ENCODE measurements around the gene FRAT2. TPM values are rescaled to one million over a fixed set of nuclear protein-coding genes. Genes with fewer than 3 reads are reported as not detected.

The FRAT2 gene
- total RNA-seq, 1 experiment from 2014 or later, result 4.7 TPM

DNA sequence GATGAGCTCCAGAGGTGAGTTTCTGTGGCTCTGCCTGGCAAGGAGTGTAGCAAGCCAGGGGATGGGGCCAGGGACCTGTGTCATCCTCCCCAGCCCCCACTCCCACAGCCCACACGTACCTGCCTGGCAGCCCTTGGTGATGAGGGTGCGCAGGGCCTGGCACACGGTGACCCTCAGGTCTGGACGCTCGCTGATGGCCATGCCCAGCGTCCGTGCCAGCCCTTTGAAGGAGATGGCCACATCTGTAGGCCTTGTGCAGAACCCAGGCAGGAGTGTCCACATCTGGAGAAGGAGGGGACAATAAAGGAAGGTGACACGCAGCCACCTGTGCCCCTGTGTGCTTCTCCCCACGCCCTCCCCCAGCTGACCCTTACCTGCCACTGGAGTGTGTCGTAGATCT, 38.9 kb upstream of the FRAT2 start:
- intact Hi-C loops (cut with micrococcal nuclease; ENCODE audit: unreplicated experiment), result no loop called here
- H3K36me3 ChIP-seq (ENCODE audit: insufficient read depth, low read length, poor library complexity, severe bottlenecking), result peaks cover 37% of the 10 kb centered on the region

DNA sequence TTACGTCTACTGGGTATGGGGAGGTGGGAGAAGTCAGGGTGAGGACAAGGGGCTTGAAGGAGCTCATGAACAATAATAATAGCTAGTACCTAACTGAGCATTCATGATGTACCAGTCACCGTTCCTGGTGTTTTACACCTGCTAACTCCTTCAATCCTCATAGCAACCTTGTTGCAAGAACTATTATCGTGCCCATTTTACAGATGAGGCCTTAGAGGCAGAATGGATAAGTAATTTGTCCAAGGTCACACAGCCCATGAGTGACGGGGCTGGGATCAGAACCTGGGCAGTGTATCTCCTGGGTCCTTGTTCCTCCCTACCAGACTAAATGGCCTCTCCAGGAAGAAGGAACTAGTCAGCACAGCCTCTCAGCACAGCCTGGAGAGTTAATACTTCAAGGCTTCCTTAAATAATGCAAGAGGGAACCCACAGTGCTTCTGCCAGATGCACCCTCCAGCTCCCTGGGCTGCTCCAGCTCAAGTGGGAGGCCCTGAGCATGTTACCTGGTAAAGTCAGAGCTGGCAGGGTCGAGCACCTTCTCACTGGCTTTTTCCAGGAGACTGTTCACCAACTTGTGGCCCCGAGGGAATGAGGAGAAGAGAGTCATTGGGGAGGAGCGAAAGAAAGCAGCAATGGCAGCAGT, 37.8 kb upstream of the FRAT2 start:
- H3K36me3 ChIP-seq (ENCODE audit: insufficient read depth, low read length, poor library complexity, severe bottlenecking), result peaks cover 37% of the 10 kb centered on the region
- no TSS peak for BruUV-seq (replicated peaks)
- no peaks in the 10 kb centered on the region for H3K27me3 ChIP-seq (replicated peaks; ENCODE audit: insufficient read depth, low read depth, low read length, poor library complexity)
- no peak for DNase-seq (ENCODE audit: low spot score)
- no peaks in the 10 kb centered on the region for H3K9me3 ChIP-seq (ENCODE audit: low read depth, low read length, poor library complexity, severe bottlenecking)
- H3K27ac ChIP-seq (ENCODE audit: low read depth, low read length, poor library complexity, severe bottlenecking), result no peak overlapping the region
- no peak for TF ChIP-seq CTCF (conservative IDR thresholded peaks at IDR 0.05; ENCODE audit: low read depth, low read length)
- no peak for TF ChIP-seq EZH2 (IDR thresholded peaks at IDR 0.05; ENCODE audit: borderline replicate concordance, low read depth, low read length, poor library complexity, severe bottlenecking)
- intact Hi-C loops (cut with micrococcal nuclease; ENCODE audit: unreplicated experiment), result no loop called here
- CTCF ChIA-PET, result interaction anchor here (0.5 kb wide), 1 partner anchor 53 kb away, joined by 3 read pairs; no protein-coding TSS in a partner anchor
- no peaks in the 10 kb centered on the region for H3K4me1 ChIP-seq (ENCODE audit: insufficient read depth, low read length, poor library complexity, severe bottlenecking)
- POLR2A ChIA-PET (ENCODE audit: low non-redundant PET), result interaction anchor here (0.6 kb wide), 1 partner anchor 20 kb away, joined by 13 read pairs; no protein-coding TSS in a partner anchor
- H3K4me3 ChIP-seq (ENCODE audit: low read depth, low read length, poor library complexity, severe bottlenecking), result no peak overlapping the region

More for the DNA sequence above, 38.9 kb upstream of the FRAT2 start:
- TF ChIP-seq CTCF (conservative IDR thresholded peaks at IDR 0.05; ENCODE audit: low read depth, low read length), result no peak
- TF ChIP-seq EZH2 (IDR thresholded peaks at IDR 0.05; ENCODE audit: borderline replicate concordance, low read depth, low read length, poor library complexity, severe bottlenecking), result no peak
- H3K27ac ChIP-seq (ENCODE audit: low read depth, low read length, poor library complexity, severe bottlenecking), result no peak overlapping the region
- no peak for DNase-seq (ENCODE audit: low spot score)
- H3K4me1 ChIP-seq (ENCODE audit: insufficient read depth, low read length, poor library complexity, severe bottlenecking), result no peaks in the 10 kb centered on the region
- no peak overlapping the region for H3K4me3 ChIP-seq (ENCODE audit: low read depth, low read length, poor library complexity, severe bottlenecking)
- CTCF ChIA-PET, result interaction anchor here (0.5 kb wide), 1 partner anchor 146 kb away, joined by 4 read pairs; no protein-coding TSS in a partner anchor
- no TSS peak for BruUV-seq (replicated peaks)
- H3K27me3 ChIP-seq (replicated peaks; ENCODE audit: insufficient read depth, low read depth, low read length, poor library complexity), result no peaks in the 10 kb centered on the region
- POLR2A ChIA-PET (ENCODE audit: low non-redundant PET), result no interaction called here
- H3K9me3 ChIP-seq (ENCODE audit: low read depth, low read length, poor library complexity, severe bottlenecking), result no peaks in the 10 kb centered on the region

DNA sequence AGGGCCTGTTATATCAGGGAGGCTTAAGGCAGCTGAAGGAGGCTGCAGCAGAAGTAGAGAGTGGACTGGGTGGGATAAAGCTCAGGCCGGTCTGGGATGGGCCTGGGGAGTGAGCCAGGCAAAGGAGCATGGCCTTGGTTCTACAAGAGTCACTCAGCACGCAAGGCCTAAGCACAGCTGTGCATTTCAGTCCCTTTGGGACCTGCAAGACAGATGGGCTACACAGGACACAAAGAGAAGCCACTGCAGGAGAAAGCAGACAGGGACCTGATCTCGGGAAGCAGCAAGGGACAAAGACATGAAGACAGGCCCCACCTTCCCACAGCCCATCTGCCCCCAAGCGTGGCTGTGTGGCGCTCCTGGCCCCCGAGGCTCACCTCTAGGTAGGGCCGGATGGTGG, 37.2 kb upstream of the FRAT2 start:
- no peak for DNase-seq (ENCODE audit: low spot score)
- Histone ChIP-seq H3K27me3 (replicated peaks; ENCODE audit: insufficient read depth, low read depth, low read length, poor library complexity) (no peaks in the 10 kb centered on the region), H3K4me1 (ENCODE audit: insufficient read depth, low read length, poor library complexity, severe bottlenecking) (no peaks in the 10 kb centered on the region), H3K9me3 (ENCODE audit: low read depth, low read length, poor library complexity, severe bottlenecking) (no peaks in the 10 kb centered on the region), H3K36me3 (ENCODE audit: insufficient read depth, low read length, poor library complexity, severe bottlenecking) (peaks cover 39% of the 10 kb centered on the region), H3K27ac (ENCODE audit: low read depth, low read length, poor library complexity, severe bottlenecking) (no peak overlapping the region), H3K4me3 (ENCODE audit: low read depth, low read length, poor library complexity, severe bottlenecking) (no peak overlapping the region)
- no TSS peak for BruUV-seq (replicated peaks)
- CTCF ChIA-PET, result no interaction called here
- TF ChIP-seq CTCF (conservative IDR thresholded peaks at IDR 0.05; ENCODE audit: low read depth, low read length), result no peak
- no peak for TF ChIP-seq EZH2 (IDR thresholded peaks at IDR 0.05; ENCODE audit: borderline replicate concordance, low read depth, low read length, poor library complexity, severe bottlenecking)
- POLR2A ChIA-PET (ENCODE audit: low non-redundant PET), result no interaction called here
- intact Hi-C loops (cut with micrococcal nuclease; ENCODE audit: unreplicated experiment), result no loop called here

Data from A673 (cell line).